Measurements from ENCODE around the gene PTPRJ. TPM values are rescaled to one million over a fixed set of nuclear protein-coding genes. Genes with fewer than 3 reads are reported as not detected.

The PTPRJ gene
- total and polyA plus RNA-seq, 2 donors (not counting 3 experiments of a cell fraction or from before 2014, with no cell fraction given), result 3.1 to 7.7 TPM

DNA sequence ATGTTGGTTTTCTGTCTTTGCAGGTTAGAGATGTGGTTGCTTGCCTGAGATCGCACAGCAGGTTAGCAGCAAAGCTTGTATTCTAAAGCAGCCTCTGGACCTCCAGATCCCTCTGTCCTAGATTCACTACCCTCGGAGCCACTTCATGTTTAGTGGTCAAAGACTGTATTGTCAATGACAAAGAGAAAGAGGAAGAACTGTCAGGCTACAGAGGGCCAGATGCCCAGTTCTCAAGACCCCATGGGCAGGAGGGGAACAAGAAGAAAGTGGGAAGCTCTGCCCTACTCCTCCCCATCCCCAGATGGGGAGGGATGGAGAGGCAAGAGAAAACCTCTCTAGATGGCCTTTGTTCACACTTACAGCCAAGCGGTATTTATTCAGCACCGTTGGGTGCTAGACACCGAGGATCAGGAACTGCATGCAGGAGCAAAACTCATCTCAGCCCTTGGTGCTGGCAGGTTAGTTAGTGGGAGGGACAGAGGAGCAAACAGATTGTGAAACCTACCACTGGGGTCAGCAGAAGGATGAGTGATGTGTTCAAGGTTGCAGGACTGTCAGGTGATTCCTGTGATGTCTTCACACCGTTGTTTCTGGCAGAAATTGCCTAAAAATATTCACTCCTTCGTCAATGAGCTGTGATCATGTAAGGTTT is 38.3 kb upstream of the PTPRJ start:
- Histone ChIP-seq H3K4me1 (ENCODE audit: control insufficient read depth, extremely low read depth, insufficient read depth, low read length) (peaks cover 11% of the 10 kb centered on the region), H3K27ac (ENCODE audit: insufficient read depth, low read depth, low read length) (no peak overlapping the region), H3K4me2 (ENCODE audit: insufficient read depth, low read length) (no peak overlapping the region), H3K9me1 (replicated peaks; ENCODE audit: control insufficient read depth, extremely low read depth, insufficient read depth, low read length) (no peaks in the 10 kb centered on the region), H3K9ac (replicated peaks; ENCODE audit: extremely low read depth, insufficient read depth, low read length) (no peak overlapping the region), H2AFZ (ENCODE audit: low read depth, low read length) (no peak overlapping the region), H3K27me3 (ENCODE audit: control insufficient read depth in 2 of 2, insufficient read depth in 2 of 2, low read length in 2 of 2) (no peaks in the 10 kb centered on the region), H3K79me2 (ENCODE audit: control insufficient read depth, insufficient read depth, low read length) (no peaks in the 10 kb centered on the region), H3K9me3 (replicated peaks; ENCODE audit: control insufficient read depth, insufficient read depth, low read length) (no peaks in the 10 kb centered on the region), H3K36me3 (ENCODE audit: control insufficient read depth in 2 of 2, extremely low read depth in 1 of 2, insufficient read depth in 2 of 2, low read length in 2 of 2) (no peaks in the 10 kb centered on the region), H4K20me1 (replicated peaks; ENCODE audit: control insufficient read depth, extremely low read depth, insufficient read depth, low read length) (no peaks in the 10 kb centered on the region), H3K4me3 (replicated peaks in 1 of 3; ENCODE audit: insufficient read depth in 1 of 3, low read depth in 1 of 3, low read length in 3 of 3) (no peak overlapping the region)
- dilution Hi-C loops (cut with MboI; ENCODE audit: extremely low pct_ligation_motif_present, low sequenced_read_pairs) (no loop called here), intact Hi-C loops (cut with micrococcal nuclease) (no loop called here)
- BruUV-seq (replicated peaks), result no TSS peak
- FAIRE-seq, result no peak
- DNase-seq (ENCODE audit: low read depth, low spot score), result no peak
- TF ChIP-seq, protein P1, sequence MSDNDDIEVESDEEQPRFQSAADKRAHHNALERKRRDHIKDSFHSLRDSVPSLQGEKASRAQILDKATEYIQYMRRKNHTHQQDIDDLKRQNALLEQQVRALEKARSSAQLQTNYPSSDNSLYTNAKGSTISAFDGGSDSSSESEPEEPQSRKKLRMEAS (IDR thresholded peaks at IDR 0.05; ENCODE audit: insufficient read depth, insufficient read length), result no peak
- TF ChIP-seq MYC (IDR thresholded peaks at IDR 0.05; ENCODE audit: low read depth, low read length) (no peak), GATA2 (IDR thresholded peaks at IDR 0.05; ENCODE audit: insufficient read depth, insufficient read length, low read depth, low read length) (no peak), CTCF (IDR thresholded peaks at IDR 0.05; ENCODE audit: extremely low read depth in 1 of 2, insufficient read depth in 1 of 2, low read depth in 1 of 2, low read length in 2 of 2) (no peak), JUN (IDR thresholded peaks at IDR 0.05; ENCODE audit: borderline replicate concordance, insufficient read depth, insufficient read length, low read depth) (no peak), FOS (IDR thresholded peaks at IDR 0.05; ENCODE audit: borderline replicate concordance, insufficient read depth, low read length) (no peak), POLR2A (IDR thresholded peaks at IDR 0.05; ENCODE audit: low read depth, low read length) (no peak), EZH2 (IDR thresholded peaks at IDR 0.05; ENCODE audit: borderline replicate concordance, low read depth, low read length, severe bottlenecking) (no peak), POLR2AphosphoS5 (IDR thresholded peaks at IDR 0.05; ENCODE audit: insufficient read depth, low read depth, low read length) (no peak)
- ChIA-PET CTCF (interaction anchor here (1.1 kb wide), 1 partner anchor 167 kb away, joined by 5 read pairs; no protein-coding TSS in a partner anchor), POLR2A (no interaction called here)

Measured in endothelial cell of umbilical vein (primary cell).